Activated T-cell treated with anti-CD3 and anti-CD28 coated beads for 48 hours (primary cell): ENCODE data around the gene ZNF385C.
"Not testable (repeated sequence)": the region's sequence is repeated elsewhere in the genome, so short reads cannot be mapped to it uniquely, and the experiment has no call there.

Experiments used
- DNase-seq: peaks from one replicate; pipeline ENCODE4 v3.0.0-alpha.2; 2020; ENCODE audit warnings: low read depth

Gene ZNF385C

DNA sequence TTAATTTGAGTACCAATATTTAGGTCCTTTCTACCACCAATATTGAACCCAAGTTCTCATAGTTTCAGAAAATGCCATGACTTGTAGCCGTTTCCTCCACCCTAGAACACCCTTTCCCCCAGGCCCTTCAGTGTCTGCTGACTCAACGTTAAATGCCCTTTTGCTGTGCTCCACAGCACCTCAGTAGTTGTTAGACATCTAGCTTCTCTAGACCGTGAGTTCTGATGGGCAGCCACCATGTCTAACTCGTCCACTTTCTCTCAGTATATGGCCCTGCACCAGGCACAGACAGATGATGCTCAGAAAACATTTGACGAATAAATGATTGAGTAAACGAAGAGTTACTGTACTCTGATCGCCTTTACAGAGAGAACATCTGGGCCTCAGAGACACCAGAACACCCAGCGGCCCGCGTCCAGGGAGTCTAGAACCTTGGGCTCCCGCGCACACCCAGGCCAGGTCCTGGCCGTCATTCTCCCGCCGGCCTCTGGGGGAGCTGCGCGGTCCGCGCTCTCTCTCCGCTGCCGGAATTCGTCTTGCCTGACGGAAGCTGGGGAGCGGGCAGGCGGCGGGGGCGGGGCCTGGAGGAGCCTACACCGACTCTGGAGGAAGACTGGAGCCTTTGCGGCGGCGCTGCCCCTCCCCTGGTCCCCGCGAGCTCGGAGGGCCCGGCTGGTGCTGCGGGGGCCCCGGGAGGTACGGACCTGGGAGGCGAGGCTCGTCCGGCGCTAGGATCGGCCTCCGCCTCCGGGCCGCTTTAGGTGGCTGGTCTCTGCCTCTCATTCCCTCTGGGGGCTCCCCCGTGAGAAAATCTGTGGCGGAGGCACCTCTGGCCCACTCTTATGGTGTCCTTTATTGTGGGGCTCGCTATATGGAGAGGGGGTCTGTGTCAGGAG is 78.5 kb downstream of the ZNF385C start, which contains the start of gene NKIRAS2:
Gene NKIRAS2, plus strand, starts transcription at position 582 of the 896 bp plus-strand sequence. CDS start 1,488 bp downstream, outside the sequence.
- DNase-seq, result peak; percentile 93

- no peak for DNase-seq
Measured at GRCh38 chr17:42018988-42019387, 79.3 kb downstream of the ZNF385C start.

DNA sequence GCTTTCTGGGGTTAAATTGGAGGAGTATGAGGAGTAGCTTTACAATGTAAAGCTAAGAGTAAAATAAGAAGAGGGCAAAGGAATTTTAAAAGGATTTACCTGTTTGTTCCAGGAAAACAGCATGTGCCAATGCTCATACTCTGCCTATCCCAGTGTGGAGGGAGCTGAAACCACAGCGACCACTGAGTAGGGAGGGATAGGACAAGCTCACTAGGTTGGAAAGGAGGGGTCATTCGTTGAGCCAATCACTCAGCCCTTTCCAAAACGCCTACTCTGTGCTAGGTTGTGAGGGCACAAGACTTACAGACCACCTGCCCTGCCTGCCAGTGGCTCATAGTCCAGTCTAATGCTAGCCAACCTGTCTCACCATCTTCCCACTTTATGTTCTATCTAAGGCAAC is 79.9 kb downstream of the ZNF385C start:
- DNase-seq, result no peak

DNA sequence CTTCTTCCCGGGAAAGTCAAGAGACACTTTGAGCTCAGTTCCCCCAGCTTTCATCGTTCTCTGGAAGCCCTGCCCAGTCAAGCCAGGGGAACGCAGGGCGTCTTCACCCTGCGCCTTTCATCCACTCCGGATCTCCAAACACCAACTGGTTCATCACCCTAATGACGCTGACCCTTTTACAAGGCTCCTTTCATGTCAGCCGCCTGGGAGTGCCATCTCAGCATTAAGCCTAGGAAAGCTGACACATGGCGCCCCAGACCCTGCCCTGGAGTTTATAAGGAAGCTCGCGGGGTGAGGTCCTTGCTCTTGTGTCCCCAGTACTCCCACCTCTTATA is 80.4 kb downstream of the ZNF385C start:
- no peak for DNase-seq

DNA sequence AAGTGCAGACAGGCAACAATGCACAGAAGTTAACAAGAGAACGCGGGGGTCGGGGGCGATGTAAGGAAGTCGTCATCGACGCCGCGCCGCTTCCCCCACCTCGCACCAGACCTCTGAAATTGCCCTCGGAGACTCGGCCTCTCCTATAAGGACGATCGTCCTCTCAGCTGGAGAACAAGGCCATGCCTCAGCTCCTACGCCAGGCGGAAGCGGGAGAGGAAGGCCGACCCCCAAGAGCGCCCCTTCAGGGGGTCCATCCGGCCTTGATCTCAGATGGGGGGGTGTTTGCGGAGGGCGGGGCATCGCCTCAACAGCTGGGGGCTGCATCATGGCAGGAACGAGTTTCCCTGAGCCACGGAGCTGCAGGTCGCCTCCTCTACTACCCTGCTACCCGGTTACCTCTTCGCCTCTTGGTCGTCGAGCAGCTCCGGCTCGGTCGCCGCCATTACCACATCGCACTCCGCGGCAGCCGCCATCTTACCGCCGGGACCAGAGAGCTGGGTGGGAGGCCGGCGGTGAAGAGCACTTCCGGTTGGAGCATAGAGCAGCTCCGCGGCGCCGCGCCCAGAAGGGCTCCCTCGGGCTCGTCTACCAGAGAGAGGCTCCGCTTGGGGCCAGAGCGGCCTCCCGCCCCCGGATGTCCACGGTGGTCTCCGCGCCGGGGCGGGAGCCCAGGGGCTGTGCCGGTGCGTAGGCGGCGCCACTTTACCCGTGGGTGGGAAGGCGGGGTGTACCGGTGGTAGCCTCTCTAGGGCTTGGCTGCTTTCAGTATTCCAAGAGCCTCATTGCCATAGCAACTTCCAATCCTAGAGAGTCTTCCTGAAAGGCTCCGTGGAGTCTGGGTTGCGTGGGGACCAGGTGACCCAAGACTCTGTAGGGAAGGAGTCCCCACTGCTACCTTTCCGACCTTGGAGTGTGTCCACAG is 81.1 kb downstream of the ZNF385C start, which contains the start of gene DNAJC7:
Gene DNAJC7, minus strand, starts transcription at position 499 of the 925 bp plus-strand sequence. Its CDS starts 23 bp downstream, at position 476.
- peak; percentile 89 for DNase-seq

DNA sequence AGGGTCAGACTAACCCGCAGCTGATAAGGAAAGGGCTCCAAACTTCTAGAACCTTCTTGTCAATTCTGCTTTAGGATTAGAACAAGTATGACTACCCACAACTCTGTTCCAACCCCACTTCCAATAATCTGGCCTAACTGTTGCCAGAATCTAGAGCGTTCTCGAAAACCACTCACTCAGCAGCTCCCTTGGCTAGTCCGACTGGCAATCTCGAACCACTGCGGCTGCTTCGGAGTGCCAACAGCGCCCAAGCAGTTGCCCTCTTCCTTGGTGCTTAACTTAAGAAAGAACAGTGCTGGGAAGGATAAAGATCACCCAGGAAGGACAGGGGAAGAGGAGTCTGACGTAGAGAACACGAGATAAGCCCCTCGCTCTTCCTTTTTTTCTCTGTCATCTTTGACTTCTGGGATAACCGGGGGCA is 81.9 kb downstream of the ZNF385C start:
- DNase-seq, result no peak

DNA sequence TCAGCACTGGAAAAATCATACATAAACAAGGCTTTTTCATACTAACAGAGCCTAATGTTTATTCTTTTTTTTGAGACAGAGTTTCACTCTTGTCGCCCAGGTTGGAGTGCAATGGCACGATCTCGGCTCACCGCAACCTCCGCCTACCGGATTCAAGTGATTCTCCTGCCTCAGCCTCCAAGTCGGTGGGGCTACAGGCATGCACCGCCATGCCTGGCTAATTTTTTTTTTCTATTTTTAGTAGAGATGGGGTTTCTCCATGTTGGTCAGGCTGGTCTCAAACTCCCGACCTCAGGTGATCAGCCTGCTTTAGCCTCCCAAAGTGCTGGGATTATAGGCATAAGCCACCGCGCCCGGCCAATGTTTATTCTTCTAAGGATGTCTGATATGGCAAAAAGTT is 84.5 kb downstream of the ZNF385C start:
- DNase-seq, result not testable (repeated sequence)

- DNase-seq, result not testable (repeated sequence)
Measured at GRCh38 chr17:42012363-42012762, 85.9 kb downstream of the ZNF385C start.

- DNase-seq, result no peak
Measured at GRCh38 chr17:42010898-42011516, 87.3 kb downstream of the ZNF385C start.

DNA sequence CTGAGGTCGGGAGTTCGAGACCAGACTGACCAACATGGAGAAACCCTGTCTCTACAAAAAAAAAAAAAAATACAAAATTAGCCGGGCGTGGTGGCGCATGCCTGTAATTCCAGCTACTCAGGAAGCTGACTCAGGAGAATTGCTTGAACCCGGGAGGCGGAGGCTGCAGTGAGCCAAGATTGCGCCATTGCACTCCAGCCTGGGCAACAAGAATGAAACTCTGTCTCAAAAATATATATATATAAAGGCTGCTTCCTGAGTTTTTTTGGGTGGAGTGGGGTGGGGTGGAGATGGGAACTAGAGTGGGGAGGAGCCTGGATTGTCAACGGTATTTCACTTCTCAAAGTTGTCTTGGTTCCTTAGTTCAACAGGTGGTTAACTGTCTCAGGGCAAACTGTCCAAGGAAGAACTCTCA is 88.0 kb downstream of the ZNF385C start:
- DNase-seq, result not testable (repeated sequence)

GRCh38 chr17:42009170-42009569 is 89.1 kb downstream of the ZNF385C start:
- DNase-seq, result no peak

- DNase-seq, result no peak
Measured at GRCh38 chr17:42005166-42005565, 93.1 kb downstream of the ZNF385C start.

- no peak for DNase-seq
Measured at GRCh38 chr17:42002792-42003301, 95.4 kb downstream of the ZNF385C start.

DNA sequence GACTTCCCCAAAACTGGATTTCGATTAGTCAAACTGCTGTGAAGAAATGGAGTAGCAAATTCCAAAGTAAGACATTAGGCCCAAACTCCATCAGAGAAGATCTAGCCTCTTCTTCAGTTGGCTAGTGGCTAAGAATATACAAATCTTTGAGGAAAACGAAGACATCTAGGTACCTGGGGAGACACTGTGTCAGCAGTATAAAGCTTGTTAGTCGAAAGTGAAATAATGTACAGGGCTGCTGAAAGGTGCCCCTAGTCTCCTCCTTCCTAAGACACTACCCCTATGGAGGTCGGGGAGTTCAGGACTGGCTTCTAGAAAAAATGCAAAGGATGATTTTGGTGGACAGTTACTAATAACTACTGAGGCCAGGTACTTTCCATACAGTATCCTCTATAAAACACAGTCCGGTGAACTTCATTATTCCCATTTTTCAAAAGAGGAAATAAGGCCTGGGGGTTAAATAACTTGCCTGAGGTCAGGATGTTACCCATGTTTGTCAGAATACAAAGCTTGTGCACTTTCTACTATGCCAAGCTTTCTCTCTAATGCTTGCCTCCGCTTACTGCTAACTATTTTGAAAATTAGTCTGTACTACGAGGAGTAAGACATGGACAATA is 96.0 kb downstream of the ZNF385C start:
- DNase-seq, result no peak

GRCh38 chr17:42001729-42002128 is 96.5 kb downstream of the ZNF385C start:
- DNase-seq, result no peak

GRCh38 chr17:42000413-42001133 is 97.7 kb downstream of the ZNF385C start:
- no peak for DNase-seq

DNA sequence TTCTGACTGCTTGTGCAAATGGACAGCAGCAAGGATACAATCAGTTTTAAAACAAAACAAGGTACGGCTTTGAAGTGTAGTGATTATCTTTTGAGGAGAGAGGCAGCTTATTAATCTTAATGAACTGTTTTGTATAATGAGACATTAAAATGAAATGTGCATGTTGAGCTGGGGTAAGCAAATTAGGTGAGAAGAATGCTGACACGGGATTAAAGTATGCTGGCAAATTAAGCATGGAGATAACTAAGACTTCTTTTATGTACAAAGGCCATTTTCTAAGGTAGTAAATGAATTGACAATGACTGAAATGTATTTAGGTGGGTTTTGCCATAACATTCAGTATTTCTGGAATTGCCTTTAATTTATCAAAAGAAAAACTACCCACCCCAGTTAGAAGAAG is 99.8 kb downstream of the ZNF385C start:
- no peak for DNase-seq

GRCh38 chr17:41996855-41997164 is 101.5 kb downstream of the ZNF385C start:
- no peak for DNase-seq

GRCh38 chr17:41992576-41992975 is 105.7 kb downstream of the ZNF385C start:
- DNase-seq, result no peak

DNA sequence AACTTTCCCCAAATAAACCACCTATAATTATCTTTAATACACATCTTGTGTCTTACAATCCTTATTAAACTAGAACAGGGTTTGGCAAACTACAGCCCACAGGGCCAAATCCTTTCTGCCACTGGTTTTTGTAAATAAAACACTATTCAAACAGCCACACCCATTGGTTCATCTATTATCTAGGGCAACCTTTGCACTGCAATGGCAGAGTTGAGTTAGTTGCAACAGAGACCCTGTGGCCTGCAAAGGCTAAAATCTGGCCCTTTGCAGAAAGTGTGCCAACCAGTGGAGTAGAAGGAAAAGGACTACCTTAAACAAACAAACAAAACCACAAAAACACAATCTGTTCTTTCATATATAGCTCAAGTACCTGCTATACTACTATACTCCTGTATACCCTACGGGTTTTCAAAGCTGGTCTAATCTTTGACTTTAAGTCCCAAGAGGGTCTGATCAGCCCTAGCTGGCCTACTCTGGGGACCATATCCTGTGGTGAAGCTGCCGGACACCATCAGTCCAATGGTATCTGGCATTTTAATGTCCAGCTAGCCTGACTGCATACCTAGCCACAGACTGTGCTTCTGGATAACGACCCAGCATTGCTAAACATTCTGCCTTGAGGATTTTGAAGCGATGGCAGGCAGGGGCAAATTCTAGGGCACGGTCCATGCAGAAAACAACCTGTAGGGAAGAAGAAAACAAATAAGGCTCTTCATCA is 108.4 kb downstream of the ZNF385C start:
- DNase-seq, result no peak
